GM06990 (cell line): ENCODE measurements around the gene SLC27A2.

Experiments used
- DNase-seq: peaks from one replicate; pipeline ENCODE4 v3.0.0-alpha.2; 2011; ENCODE audit not compliant: insufficient read length; ENCODE audit errors: extremely low read depth
- H3K27me3 ChIP-seq: replicated peaks from 2 replicates; pipeline ENCODE4 v1.6.0; 2011; ENCODE audit warnings: low read length; ENCODE audit not compliant: control insufficient read depth, insufficient read depth
- H3K36me3 ChIP-seq: 2 replicates; pipeline ENCODE4 v1.5.1; 2011; ENCODE audit warnings: low read length; ENCODE audit not compliant: control insufficient read depth, insufficient read depth
- H3K4me3 ChIP-seq: replicated peaks from 2 replicates; pipeline ENCODE4 v1.5.1; 2011; ENCODE audit warnings: low read depth, mild to moderate bottlenecking, control low read depth, low read length
- CTCF ChIP-seq: IDR thresholded peaks from 2 replicates; pipeline ENCODE4 v1.5.1; 2011; ENCODE audit warnings: low read length, control low read depth, mild to moderate bottlenecking, inconsistent platforms; ENCODE audit not compliant: insufficient read depth, poor library complexity, severe bottlenecking

SLC27A2 gene

GRCh38 chr15:50267577-50267976, 85.6 kb downstream of the SLC27A2 start:
- no peaks in the 10 kb centered on the region; the same call in 1 of the 2 replicates for H3K27me3 ChIP-seq
- DNase-seq = no peak

GRCh38 chr15:50275091-50275490, 93.1 kb downstream of the SLC27A2 start:
- Histone ChIP-seq H3K36me3 (no peaks in the 10 kb centered on the region), H3K4me3 (no peak overlapping the region), H3K27me3 (no peaks in the 10 kb centered on the region)
- DNase-seq = no peak
- TF ChIP-seq CTCF = no peak

More at GRCh38 chr15:50267577-50267976, 85.6 kb downstream of the SLC27A2 start:
- H3K4me3 ChIP-seq = no peak overlapping the region
- no peak for TF ChIP-seq CTCF
- no peaks in the 10 kb centered on the region for H3K36me3 ChIP-seq

- DNase-seq = no peak
- TF ChIP-seq CTCF = no peak
- Histone ChIP-seq H3K27me3 (no peaks in the 10 kb centered on the region), H3K36me3 (no peaks in the 10 kb centered on the region), H3K4me3 (no peak overlapping the region)
These were observed 93.9 kb downstream of the SLC27A2 start for GRCh38 chr15:50275908-50276307.

GRCh38 chr15:50277370-50277769, 95.4 kb downstream of the SLC27A2 start:
- Histone ChIP-seq H3K36me3 (no peaks in the 10 kb centered on the region), H3K4me3 (no peak overlapping the region), H3K27me3 (no peaks in the 10 kb centered on the region)
- no peak for DNase-seq
- TF ChIP-seq CTCF = no peak

- Histone ChIP-seq H3K27me3 (no peaks in the 10 kb centered on the region), H3K4me3 (no peak overlapping the region), H3K36me3 (no peaks in the 10 kb centered on the region)
- DNase-seq = no peak
- no peak for TF ChIP-seq CTCF
These were observed 96.5 kb downstream of the SLC27A2 start for GRCh38 chr15:50278496-50278895.

GRCh38 chr15:50280271-50280670, 98.3 kb downstream of the SLC27A2 start:
- Histone ChIP-seq H3K4me3 (no peak overlapping the region), H3K36me3 (no peaks in the 10 kb centered on the region), H3K27me3 (no peaks in the 10 kb centered on the region)
- DNase-seq = no peak
- TF ChIP-seq CTCF = no peak
